Measurements from ENCODE around the gene PSMA1. TPM values are rescaled to one million over a fixed set of nuclear protein-coding genes. Genes with fewer than 3 reads are reported as not detected.

PSMA1 gene
- total and polyA plus RNA-seq, 2 donors (not counting 1 experiment from before 2014, with no cell fraction given), result 165 to 220 TPM

DNA sequence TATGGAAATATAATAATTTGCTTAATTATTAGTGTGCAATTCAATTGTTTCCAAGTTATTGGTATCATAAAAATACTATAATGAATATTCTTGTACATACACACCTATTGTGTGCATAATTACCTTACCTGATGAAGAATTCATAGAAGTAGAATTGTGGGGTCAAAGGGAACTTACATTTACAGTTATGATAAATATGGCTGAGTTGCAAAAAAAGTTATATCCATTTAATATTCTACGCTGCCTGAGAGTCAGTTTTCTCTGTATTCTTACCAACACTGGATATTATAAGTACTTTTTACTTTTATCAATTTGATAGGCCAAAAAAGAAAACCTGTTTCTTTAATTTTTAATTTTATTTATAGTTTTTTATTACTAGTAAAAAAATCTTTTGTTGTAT, 2.1 kb upstream of the PSMA1 start:
- H3K27ac ChIP-seq (ENCODE audit: insufficient read depth, low read length), result no peak overlapping the region
- no peaks in the 10 kb centered on the region for H4K20me1 ChIP-seq (ENCODE audit: control insufficient read depth, extremely low read depth, insufficient read depth, low read length)
- H3K4me1 ChIP-seq (ENCODE audit: control insufficient read depth, extremely low read depth, insufficient read depth, low read length), result no peaks in the 10 kb centered on the region
- DNase-seq (ENCODE audit: low read depth in 2 of 2), result no peak
- H3K9ac ChIP-seq (ENCODE audit: insufficient read depth, low read length), result no peak overlapping the region
- no peak overlapping the region for H3K4me2 ChIP-seq (ENCODE audit: extremely low read depth, insufficient read depth, low read length)
- peaks cover 21% of the 10 kb centered on the region for H3K79me2 ChIP-seq (ENCODE audit: control insufficient read depth, insufficient read depth, low read length)
- H3K4me3 ChIP-seq (replicated peaks in 1 of 4; ENCODE audit: control extremely low read depth in 1 of 4, insufficient read depth in 1 of 4, low read depth in 3 of 4, low read length in 4 of 4), result no peak overlapping the region
- no peaks in the 10 kb centered on the region for H3K27me3 ChIP-seq (ENCODE audit: control insufficient read depth, insufficient read depth, low read length)
- H2AFZ ChIP-seq (ENCODE audit: low read length), result no peak overlapping the region
- H3K36me3 ChIP-seq (ENCODE audit: control insufficient read depth, insufficient read depth, low read length), result no peaks in the 10 kb centered on the region
- no peak for TF ChIP-seq EZH2 (IDR thresholded peaks at IDR 0.05; ENCODE audit: low read length, missing control alignments)
- no peak for TF ChIP-seq CTCF (conservative IDR thresholded peaks at IDR 0.05 in 1 of 2, IDR thresholded peaks at IDR 0.05 in 1 of 2; ENCODE audit: low read depth in 1 of 2, low read length in 2 of 2)
- no peaks in the 10 kb centered on the region for H3K9me3 ChIP-seq (ENCODE audit: control insufficient read depth, insufficient read depth, low read depth, low read length)

DNA sequence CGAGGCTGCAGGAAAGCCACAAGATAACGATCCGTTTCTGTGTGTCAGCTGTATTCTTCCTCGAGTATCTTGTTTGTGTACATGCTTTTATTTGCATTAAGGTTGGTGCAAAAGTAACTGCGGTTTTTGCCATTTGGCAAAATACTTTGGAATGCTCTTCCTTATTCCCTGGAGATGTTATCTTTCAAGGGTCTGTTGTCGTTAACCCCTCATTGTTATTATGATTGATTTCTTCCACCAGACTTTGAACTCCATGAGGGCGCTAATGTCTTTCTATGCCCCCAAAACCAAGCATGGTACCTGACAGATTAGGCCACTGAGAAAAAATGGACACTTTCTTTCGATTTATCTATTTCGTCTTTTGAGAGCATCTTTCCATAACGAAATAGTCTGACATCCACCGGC, 563 bp upstream of the PSMA1 start:
- TF ChIP-seq EZH2 (IDR thresholded peaks at IDR 0.05; ENCODE audit: low read length, missing control alignments), result no peak
- TF ChIP-seq CTCF (conservative IDR thresholded peaks at IDR 0.05 in 1 of 2, IDR thresholded peaks at IDR 0.05 in 1 of 2; ENCODE audit: low read depth in 1 of 2, low read length in 2 of 2), result no peak
- H2AFZ ChIP-seq (ENCODE audit: low read length), result peak overlapping the region; percentile 83

GRCh38 chr11:14519597-14519916, 629 bp downstream of the PSMA1 start:
- Histone ChIP-seq H3K27ac (ENCODE audit: insufficient read depth, low read length) (peak overlapping the region; percentile 95), H3K36me3 (ENCODE audit: control insufficient read depth, insufficient read depth, low read length) (peaks cover 2% of the 10 kb centered on the region), H3K27me3 (ENCODE audit: control insufficient read depth, insufficient read depth, low read length) (no peaks in the 10 kb centered on the region), H4K20me1 (ENCODE audit: control insufficient read depth, extremely low read depth, insufficient read depth, low read length) (no peaks in the 10 kb centered on the region), H3K4me3 (replicated peaks in 1 of 4; ENCODE audit: control extremely low read depth in 1 of 4, insufficient read depth in 1 of 4, low read depth in 3 of 4, low read length in 4 of 4) (peak overlapping the region; percentile 52 to 96 (median 78)), H3K79me2 (ENCODE audit: control insufficient read depth, insufficient read depth, low read length) (peaks cover 21% of the 10 kb centered on the region), H3K4me1 (ENCODE audit: control insufficient read depth, extremely low read depth, insufficient read depth, low read length) (no peaks in the 10 kb centered on the region), H3K4me2 (ENCODE audit: extremely low read depth, insufficient read depth, low read length) (peak overlapping the region; percentile 87), H2AFZ (ENCODE audit: low read length) (peak overlapping the region; percentile 63), H3K9ac (ENCODE audit: insufficient read depth, low read length) (peak overlapping the region; percentile 89), H3K9me3 (ENCODE audit: control insufficient read depth, insufficient read depth, low read depth, low read length) (no peaks in the 10 kb centered on the region)
- DNase-seq (ENCODE audit: low read depth in 2 of 2), result peak in 1 of 2 donors; percentile 34
- TF ChIP-seq CTCF (conservative IDR thresholded peaks at IDR 0.05 in 1 of 2, IDR thresholded peaks at IDR 0.05 in 1 of 2; ENCODE audit: low read depth in 1 of 2, low read length in 2 of 2) (no peak), EZH2 (IDR thresholded peaks at IDR 0.05; ENCODE audit: low read length, missing control alignments) (no peak)

More for the DNA sequence above, 563 bp upstream of the PSMA1 start:
- Histone ChIP-seq H3K4me1 (ENCODE audit: control insufficient read depth, extremely low read depth, insufficient read depth, low read length) (no peaks in the 10 kb centered on the region), H3K79me2 (ENCODE audit: control insufficient read depth, insufficient read depth, low read length) (peaks cover 21% of the 10 kb centered on the region), H3K27me3 (ENCODE audit: control insufficient read depth, insufficient read depth, low read length) (no peaks in the 10 kb centered on the region), H3K9me3 (ENCODE audit: control insufficient read depth, insufficient read depth, low read depth, low read length) (no peaks in the 10 kb centered on the region), H3K4me2 (ENCODE audit: extremely low read depth, insufficient read depth, low read length) (peak overlapping the region; percentile 91), H3K36me3 (ENCODE audit: control insufficient read depth, insufficient read depth, low read length) (no peaks in the 10 kb centered on the region), H3K9ac (ENCODE audit: insufficient read depth, low read length) (peak overlapping the region; percentile 30), H3K27ac (ENCODE audit: insufficient read depth, low read length) (peak overlapping the region; percentile 30), H3K4me3 (replicated peaks in 1 of 4; ENCODE audit: control extremely low read depth in 1 of 4, insufficient read depth in 1 of 4, low read depth in 3 of 4, low read length in 4 of 4) (peak overlapping the region; percentile 52 to 96 (median 78)), H4K20me1 (ENCODE audit: control insufficient read depth, extremely low read depth, insufficient read depth, low read length) (no peaks in the 10 kb centered on the region)
- DNase-seq (ENCODE audit: low read depth in 2 of 2), result no peak

Measured in fibroblast of lung (primary cell).